Measurements from ENCODE around the gene CLEC18C.
"Not testable (repeated sequence)": the region's sequence is repeated elsewhere in the genome, so short reads cannot be mapped to it uniquely, and the experiment has no call there.

CLEC18C gene

DNA sequence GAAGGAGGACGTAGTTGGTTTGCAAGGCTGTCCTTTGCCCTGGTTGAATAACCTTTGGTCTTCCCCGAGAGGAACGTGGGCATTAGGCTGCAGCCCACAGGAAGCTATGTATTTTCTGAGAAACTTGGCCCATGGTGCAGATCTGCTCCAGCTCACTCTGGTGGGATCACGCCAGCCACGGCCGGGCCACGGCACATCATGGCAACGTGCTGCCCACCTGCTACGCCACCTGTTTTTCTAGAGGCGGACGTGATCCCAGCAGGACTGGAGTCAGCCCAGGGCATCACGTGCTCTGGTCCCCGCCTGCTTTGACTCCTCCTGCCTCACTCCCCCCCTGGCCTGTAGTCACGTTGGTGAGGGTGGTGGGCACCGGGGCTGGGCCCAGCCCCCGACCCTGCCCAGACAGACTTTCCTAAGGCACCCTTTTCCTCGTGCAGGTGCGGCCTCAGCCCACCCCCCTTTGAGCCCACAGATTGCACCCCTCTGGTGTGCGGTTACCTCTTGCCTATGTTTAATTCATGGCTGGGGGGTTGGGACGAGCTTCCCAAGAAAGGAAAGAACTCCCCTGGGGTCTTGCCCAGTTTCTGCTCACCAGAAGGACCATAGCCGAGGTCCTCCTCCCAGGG, at the start of gene CLEC18C:
Gene CLEC18C, plus strand, starts transcription at position 576 of the 626 bp plus-strand sequence. CDS start 492 bp downstream, outside the sequence.
- DNase-seq: not testable (repeated sequence)

DNA sequence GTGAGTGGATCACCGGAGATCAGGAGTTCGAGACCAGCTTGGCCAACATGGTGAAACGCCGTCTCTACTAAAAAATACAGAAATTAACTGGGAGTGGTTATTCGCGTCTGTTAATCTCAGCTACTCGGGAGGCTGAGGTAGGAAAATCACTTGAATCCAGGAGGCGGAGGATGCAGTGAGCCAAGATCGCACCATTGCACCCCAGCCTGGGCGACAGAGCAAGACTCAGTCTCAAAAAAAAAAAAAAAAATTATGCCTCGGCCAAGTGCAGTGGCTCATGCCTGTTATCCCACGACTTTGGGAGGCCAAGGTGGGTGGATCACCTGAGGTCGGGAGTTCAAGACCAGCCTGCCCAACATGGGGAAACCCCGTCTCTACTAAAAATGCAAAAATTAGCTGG, 49.8 kb upstream of the CLEC18C start:
- not testable (repeated sequence) for DNase-seq

GRCh38 chr16:70126226-70126625, 47.4 kb upstream of the CLEC18C start:
- DNase-seq: not testable (repeated sequence)

DNA sequence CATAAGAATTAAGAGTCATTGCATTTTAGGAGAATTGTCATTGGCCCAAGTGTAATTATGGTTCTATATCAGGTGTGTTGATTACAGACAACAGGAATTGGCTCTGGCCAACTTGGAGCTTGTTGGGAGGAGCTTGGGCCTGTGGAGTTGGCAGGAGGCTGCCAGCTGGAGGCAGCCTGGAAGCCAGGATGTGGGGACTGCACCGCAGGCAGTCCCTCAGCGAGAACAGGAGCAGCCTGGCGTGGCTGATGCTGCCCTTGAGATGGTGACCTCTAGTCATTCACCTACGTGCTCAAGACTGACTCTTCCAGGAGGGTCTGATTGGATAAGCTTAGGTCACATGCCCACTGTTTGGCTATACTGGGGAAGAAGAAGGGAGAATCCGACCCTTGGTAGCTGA, 45.9 kb upstream of the CLEC18C start:
- DNase-seq: not testable (repeated sequence)

GRCh38 chr16:70128844-70129243, 44.7 kb upstream of the CLEC18C start:
- not testable (repeated sequence) for DNase-seq

- DNase-seq: not testable (repeated sequence)
Measured at GRCh38 chr16:70135796-70136195, 37.8 kb upstream of the CLEC18C start.

GRCh38 chr16:70136595-70136994, 37.0 kb upstream of the CLEC18C start:
- DNase-seq: not testable (repeated sequence)

- not testable (repeated sequence) for DNase-seq
Measured at GRCh38 chr16:70142739-70143138, 30.8 kb upstream of the CLEC18C start.

- not testable (repeated sequence) for DNase-seq
Measured at GRCh38 chr16:70143231-70143895, 30.2 kb upstream of the CLEC18C start.

- DNase-seq: not testable (repeated sequence)
Measured at GRCh38 chr16:70147853-70148252, 25.7 kb upstream of the CLEC18C start.

- not testable (repeated sequence) for DNase-seq
Measured at GRCh38 chr16:70148453-70148852, 25.1 kb upstream of the CLEC18C start.

DNA sequence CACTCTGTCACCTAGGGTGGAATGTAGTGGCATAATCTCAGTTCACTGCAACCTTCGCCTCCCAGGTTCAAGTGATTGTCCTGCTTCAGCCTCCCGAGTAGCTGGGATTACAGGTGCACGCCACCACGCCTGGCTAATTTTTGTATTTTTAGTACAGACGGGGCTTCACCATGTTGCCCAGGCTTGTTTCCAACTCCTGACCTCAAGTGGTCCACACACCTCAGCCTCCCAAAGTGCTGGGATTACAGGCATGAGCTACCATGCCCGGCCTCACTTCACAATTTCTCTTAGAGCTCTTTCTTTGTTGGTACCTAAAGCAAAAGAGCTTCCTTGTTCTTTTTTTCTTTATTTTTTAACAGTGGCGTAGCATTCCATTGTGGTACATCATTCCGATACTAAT, 24.3 kb upstream of the CLEC18C start:
- DNase-seq: not testable (repeated sequence)

- DNase-seq: no peak
Measured at GRCh38 chr16:70151391-70151790, 22.2 kb upstream of the CLEC18C start.

DNA sequence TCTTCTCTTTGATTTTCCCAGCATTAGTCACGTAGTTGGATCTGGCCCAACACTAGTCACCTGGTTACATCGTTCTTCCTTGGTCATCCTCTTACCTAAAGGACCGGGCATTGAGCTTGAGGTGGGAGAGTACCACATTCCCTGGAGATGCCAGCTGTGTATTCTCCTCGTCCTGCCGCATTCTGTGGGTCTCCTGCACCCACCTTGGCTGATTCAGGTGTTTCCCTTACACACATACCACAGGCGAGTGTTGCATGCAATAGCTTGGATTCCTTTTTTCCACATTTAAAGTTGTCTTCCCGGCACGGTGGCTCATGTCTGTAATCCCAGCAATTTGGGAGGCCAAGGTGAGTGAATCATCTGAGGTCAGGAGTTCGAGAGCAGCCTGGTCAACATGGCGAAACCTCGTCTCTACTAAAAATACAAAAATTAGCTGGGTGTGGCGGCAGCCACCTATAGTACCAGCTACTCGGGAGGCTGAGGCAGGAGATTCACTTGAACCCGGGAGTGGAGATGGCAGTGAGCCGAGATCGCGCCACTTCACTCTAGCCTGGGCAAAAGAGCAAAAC, 21.6 kb upstream of the CLEC18C start:
- DNase-seq: no peak

DNA sequence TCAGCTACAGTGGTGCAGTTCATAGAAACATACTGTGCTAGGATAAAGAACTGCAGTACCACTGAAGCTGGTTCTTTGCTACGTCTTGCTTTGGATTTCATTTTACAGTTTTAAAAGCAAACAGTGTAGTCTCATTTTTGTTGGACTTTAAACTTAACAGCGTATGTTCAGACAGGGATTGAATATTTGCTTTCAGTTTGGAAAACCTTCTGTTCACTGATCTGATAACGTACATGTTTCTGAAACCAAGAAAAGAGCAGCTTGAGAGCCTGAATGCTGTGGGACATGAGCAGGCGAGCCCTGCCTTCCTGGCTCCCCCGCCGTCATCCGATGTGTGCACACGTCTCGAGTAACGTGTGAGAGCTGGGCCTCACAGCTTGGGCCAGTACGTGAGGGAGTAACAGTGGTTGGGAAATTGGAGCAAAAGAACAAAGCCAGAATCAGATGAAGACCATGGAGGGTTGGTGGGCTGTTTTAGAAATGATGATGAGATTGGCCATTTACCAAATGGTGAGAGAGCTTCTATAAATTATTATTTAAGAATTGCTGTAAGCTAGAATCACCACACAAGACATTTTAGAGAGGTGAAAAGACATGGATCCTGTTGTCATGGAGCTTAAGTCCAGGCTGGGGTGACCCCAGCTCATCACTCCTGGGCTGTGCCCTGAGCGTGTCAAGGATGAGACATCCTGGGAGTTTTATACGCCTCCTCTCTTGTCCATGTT, 20.8 kb upstream of the CLEC18C start:
- no peak for DNase-seq

DNA sequence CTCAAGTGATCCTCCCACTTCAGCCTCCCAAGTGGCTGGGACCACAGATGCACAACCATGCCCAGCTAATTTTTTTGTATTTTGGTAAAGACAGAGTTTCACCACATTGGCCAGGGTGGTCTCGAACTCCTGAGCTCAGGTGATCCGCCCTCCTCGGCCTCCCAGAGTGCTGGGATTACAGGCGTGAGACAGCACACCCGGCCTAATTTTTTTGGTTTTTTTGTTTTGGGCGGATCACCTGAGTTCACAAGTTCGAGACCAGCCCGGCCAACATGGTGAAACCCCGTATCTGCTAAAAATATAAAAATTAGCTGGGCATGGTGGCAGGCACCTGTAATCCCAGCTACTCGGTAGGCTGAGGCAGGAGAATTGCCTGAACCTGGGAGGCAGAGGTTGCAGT, 18.9 kb upstream of the CLEC18C start:
- not testable (repeated sequence) for DNase-seq

DNA sequence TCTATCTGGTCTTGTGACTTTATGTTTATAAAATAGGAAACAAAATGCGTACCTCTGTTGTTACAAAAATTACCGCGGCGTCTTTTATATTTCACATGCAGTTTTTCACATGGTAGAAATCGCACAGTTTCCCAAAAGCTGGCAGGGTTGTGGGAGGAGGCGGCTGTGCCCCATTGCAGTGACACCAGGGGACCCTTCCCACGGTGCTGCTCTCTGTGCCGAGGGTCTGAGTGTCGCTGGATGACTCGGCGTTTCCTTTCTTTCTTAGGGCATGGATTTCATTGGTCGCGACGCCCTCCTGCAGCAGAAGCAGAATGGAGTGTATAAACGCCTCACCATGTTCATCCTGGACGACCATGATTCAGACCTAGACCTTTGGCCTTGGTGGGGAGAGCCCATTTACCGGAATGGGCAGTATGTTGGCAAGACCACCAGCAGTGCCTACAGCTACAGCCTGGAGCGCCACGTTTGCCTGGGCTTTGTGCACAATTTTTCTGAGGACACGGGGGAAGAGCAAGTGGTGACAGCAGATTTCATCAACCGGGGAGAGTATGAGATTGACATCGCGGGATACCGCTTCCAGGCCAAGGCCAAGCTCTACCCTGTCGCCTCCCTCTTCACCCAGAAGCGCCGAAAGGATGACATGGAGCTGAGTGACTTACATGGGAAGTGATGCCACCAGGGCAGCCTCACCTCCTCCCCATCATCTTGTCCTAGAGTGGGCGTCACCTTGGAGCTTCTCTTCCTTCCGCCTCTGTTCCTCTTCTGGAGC, 17.2 kb upstream of the CLEC18C start:
- no peak for DNase-seq

- DNase-seq: no peak
Measured at GRCh38 chr16:70157105-70157476, 16.5 kb upstream of the CLEC18C start.

- no peak for DNase-seq
Measured at GRCh38 chr16:70157477-70158260, 15.9 kb upstream of the CLEC18C start.

- no peak for DNase-seq
Measured at GRCh38 chr16:70158261-70158939, 15.2 kb upstream of the CLEC18C start.
